PC-9 (cell line): ENCODE results near the gene EPHA2.

ENCODE experiments used
- CTCF ChIP-seq: fragments of 200-600 bp; sonication (generic); conservative IDR thresholded peaks from 2 replicates; pipeline ENCODE4 v1.6.1; 2017; ENCODE audit warnings: mixed run types, antibody characterized with exemption, mild to moderate bottlenecking, moderate library complexity
- EZH2 ChIP-seq: fragments of 200-600 bp; sonication (generic); IDR thresholded peaks from 2 replicates; pipeline ENCODE4 v1.8.0; 2017; ENCODE audit warnings: antibody characterized with exemption, low read depth

GRCh38 chr1:16195518-16195905, 39.6 kb upstream of the EPHA2 start:
- TF ChIP-seq CTCF (no peak), EZH2 (no peak)
